ENCODE measurements around the gene ZNF879.

ZNF879 gene

DNA sequence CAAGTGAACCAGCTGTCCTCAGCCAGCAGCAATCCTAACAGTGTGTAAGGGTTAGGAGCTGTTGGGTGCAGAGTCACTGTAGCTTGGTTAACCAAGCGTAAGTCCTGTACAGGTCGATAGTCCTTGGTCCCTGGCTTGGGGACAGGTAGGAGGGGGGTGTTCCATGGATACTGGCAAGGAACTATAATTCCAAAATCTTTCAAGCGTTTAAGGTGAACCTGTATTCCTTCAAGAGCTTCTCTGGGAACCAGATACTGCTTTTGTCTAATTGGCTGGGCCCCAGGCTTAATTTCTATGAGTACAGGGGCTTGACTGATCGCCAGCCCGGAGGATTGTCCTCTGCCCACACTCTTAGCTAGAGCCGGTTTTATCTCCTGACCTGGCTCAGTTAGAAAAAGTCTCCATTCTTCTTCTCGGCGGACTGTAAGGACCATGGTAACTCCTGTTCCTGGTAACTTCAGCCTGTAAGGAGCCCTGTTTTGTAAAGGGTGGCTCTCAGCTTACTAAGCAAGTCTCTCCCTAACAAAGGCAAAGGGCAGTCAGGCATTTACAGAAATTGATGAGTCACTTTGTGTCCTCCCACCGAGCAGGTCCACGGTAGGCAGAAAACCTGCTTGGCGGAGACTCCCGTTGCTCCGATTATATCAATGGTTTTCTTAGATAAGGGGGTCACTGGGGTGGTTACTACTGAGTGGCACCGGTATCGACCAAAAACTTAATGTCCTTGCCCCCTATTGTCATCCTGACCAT, 30.6 kb downstream of the ZNF879 start:
- H3K9ac ChIP-seq (ENCODE audit: low read length): no peak overlapping the region
- H3K36me3 ChIP-seq (ENCODE audit: control insufficient read depth, insufficient read depth, low read length): no peaks in the 10 kb centered on the region
- H3K4me3 ChIP-seq (ENCODE audit: low read length): no peak overlapping the region
- H3K4me1 ChIP-seq (ENCODE audit: control insufficient read depth, insufficient read depth, low read length): no peaks in the 10 kb centered on the region
- no peaks in the 10 kb centered on the region for H3K27me3 ChIP-seq (ENCODE audit: control insufficient read depth, insufficient read depth, low read length)
- H3K27ac ChIP-seq (ENCODE audit: low read depth, low read length): no peak overlapping the region

DNA sequence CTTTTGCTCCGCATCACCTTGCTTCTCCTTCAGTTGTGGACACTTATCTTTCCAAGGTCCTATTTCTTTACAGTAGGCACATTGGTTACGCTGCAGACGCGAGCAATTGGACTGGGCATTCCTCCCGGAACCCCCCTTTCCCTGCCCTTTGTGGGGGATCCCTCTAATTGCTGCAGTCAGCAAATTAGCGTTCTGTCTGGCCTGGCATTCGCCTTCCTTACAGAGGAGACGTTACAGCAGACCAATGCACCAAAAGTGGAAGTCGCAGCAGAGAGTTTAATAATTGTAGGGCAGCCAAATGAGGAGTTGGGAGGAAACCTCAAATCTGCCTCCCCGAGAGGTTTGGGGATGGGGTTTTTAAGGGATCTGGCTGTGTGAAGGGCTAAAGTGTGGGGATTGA, 31.3 kb downstream of the ZNF879 start:
- Histone ChIP-seq H3K27me3 (ENCODE audit: control insufficient read depth, insufficient read depth, low read length) (no peaks in the 10 kb centered on the region), H3K4me3 (ENCODE audit: low read length) (no peak overlapping the region), H3K36me3 (ENCODE audit: control insufficient read depth, insufficient read depth, low read length) (no peaks in the 10 kb centered on the region), H3K27ac (ENCODE audit: low read depth, low read length) (no peak overlapping the region), H3K4me1 (ENCODE audit: control insufficient read depth, insufficient read depth, low read length) (no peaks in the 10 kb centered on the region), H3K9ac (ENCODE audit: low read length) (no peak overlapping the region)

DNA sequence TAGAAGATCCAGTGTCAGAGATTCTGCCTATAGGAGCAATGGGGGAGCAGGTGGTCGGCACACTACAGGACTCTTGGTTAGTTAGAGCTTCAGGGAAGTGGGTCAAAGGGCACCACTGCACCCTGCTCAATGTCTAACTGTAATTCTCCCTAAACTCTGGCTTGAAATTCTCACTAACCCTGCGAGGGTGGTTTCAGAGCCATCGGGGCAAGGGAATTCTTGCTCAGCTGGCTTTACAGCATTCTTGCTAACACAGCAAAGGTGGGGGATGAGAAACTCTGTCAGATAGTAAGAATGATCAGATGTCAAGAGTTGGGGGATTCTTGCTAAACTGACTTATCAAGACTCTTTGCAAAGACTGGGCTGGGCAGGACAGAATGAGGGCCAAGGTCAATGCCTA, 31.8 kb downstream of the ZNF879 start:
- H3K27me3 ChIP-seq (ENCODE audit: control insufficient read depth, insufficient read depth, low read length): no peaks in the 10 kb centered on the region
- H3K4me1 ChIP-seq (ENCODE audit: control insufficient read depth, insufficient read depth, low read length): no peaks in the 10 kb centered on the region
- no peak overlapping the region for H3K4me3 ChIP-seq (ENCODE audit: low read length)
- no peak overlapping the region for H3K9ac ChIP-seq (ENCODE audit: low read length)
- no peaks in the 10 kb centered on the region for H3K36me3 ChIP-seq (ENCODE audit: control insufficient read depth, insufficient read depth, low read length)
- no peak overlapping the region for H3K27ac ChIP-seq (ENCODE audit: low read depth, low read length)

DNA sequence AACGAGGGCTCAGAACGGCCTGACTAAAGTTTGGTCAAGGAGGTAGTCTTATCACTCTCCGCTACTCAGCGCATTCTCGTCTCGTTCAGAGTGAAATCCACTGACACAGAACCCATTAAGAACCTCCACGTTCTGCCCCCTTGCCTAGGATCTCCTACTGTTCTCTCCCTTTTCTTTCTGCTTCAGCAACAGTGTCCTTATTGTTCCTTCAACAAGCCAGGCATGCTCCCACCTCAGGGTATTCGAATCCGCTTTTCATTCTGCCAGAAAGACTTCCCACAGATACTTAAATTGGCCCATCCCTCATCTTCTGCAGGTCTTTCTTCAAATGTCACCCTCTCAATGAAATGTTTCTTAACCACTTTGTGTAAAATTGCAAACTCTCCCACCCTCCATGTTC, 32.2 kb downstream of the ZNF879 start:
- Histone ChIP-seq H3K27ac (ENCODE audit: low read depth, low read length) (no peak overlapping the region), H3K36me3 (ENCODE audit: control insufficient read depth, insufficient read depth, low read length) (no peaks in the 10 kb centered on the region), H3K4me1 (ENCODE audit: control insufficient read depth, insufficient read depth, low read length) (peaks cover 2% of the 10 kb centered on the region), H3K4me3 (ENCODE audit: low read length) (no peak overlapping the region), H3K27me3 (ENCODE audit: control insufficient read depth, insufficient read depth, low read length) (no peaks in the 10 kb centered on the region), H3K9ac (ENCODE audit: low read length) (no peak overlapping the region)

DNA sequence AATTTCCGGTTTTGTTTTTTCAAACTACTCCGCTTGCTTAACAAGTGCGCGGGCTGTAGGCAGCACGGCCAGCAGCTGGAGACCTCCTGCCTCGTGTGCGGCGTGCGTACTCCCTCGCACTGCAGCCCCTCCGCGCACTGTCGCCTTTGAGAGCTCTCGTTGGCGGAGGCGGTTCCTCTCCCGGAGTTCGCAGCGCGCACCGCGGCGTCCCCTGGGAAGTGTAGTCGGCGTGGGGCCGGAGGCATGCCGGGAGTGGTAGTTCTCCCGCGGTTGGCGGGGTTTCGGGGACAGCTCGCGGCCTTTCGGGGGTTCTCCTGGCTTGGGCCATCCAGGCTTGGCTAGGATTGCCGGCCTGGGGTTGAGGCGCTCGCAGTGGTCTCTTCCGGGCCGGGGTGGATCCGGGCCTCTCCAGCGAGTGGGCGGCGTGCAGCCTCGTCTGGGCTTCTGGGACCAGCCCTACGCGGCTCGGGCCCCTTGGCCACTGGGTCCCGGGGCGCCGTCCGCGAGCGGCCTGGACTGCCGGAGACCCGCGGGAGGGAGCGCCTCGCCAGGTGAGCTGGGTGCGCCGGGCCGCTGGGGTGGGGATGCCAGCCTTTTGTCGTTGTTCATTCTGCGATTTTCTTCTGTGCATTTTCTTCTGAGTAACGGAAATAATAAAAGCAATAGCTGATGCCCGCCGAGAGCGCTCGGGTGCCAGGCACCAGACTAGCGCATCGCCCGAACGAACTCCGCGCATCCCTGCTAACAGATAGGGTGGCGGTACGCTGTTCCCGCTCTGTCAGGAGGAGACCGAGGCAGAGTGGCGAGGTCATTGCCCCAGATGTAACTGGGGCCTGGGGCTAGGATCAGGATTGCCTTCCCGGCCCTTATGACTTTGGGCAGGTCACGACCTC, 36.8 kb downstream of the ZNF879 start, which contains the start of gene ZNF354C:
Gene ZNF354C, plus strand, starts transcription at position 258 of the 893 bp plus-strand sequence. CDS start 1,696 bp downstream, outside the sequence.
- H3K9ac ChIP-seq (ENCODE audit: low read length): peak within 1 kb of the TSS; percentile 53
- peak within 1 kb of the TSS; percentile 85 for H3K4me3 ChIP-seq (ENCODE audit: low read length)
- H3K4me1 ChIP-seq (ENCODE audit: control insufficient read depth, insufficient read depth, low read length): peaks cover 4% of the 10 kb centered on the region
- peaks cover 3% of the 10 kb centered on the region for H3K36me3 ChIP-seq (ENCODE audit: control insufficient read depth, insufficient read depth, low read length)
- H3K27ac ChIP-seq (ENCODE audit: low read depth, low read length): peak within 1 kb of the TSS; percentile 69
- no peaks in the 10 kb centered on the region for H3K27me3 ChIP-seq (ENCODE audit: control insufficient read depth, insufficient read depth, low read length)

DNA sequence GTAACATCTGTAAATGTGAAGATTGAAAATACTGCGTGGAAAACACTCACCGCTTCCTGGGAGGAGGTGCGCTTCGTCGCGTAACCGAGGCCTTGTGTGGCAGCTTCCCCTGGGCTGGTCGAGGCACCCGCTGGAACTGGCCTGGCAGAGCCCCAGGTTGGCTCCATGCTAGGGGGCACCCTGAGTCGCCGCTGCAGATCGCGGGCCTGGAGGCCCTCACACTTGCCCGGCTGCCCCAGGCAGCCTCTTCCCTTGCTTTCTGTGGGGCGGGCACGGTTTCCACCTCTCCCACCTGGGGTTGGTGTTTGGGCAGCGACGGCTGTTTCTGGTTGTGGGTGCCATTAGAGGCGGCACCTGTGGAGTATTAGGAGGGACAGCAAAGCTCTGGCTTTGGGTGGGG, 37.4 kb downstream of the ZNF879 start:
- Histone ChIP-seq H3K27ac (ENCODE audit: low read depth, low read length) (peak overlapping the region; percentile 69), H3K9ac (ENCODE audit: low read length) (peak overlapping the region; percentile 32), H3K27me3 (ENCODE audit: control insufficient read depth, insufficient read depth, low read length) (no peaks in the 10 kb centered on the region), H3K36me3 (ENCODE audit: control insufficient read depth, insufficient read depth, low read length) (peaks cover 6% of the 10 kb centered on the region), H3K4me1 (ENCODE audit: control insufficient read depth, insufficient read depth, low read length) (peaks cover 4% of the 10 kb centered on the region), H3K4me3 (ENCODE audit: low read length) (peak overlapping the region; percentile 85)

DNA sequence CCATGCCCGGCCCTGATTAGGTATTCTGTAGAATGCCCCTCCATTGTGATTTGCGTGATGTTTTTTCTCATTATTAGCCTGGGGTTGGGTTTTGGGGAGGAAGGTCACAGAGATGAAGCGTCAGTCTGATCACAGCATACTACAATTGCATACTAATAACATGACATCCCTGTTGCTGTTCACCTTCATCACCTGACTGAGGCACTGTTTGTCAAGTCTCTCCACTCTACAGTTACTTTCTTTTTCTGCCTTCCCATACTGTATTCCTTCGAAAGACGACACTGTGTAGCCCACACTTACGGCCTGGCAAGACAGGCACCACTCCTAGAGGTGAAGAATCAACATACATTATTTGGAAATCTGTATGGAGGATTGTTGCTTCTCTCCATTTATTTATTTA, 42.1 kb downstream of the ZNF879 start:
- no peak overlapping the region for H3K27ac ChIP-seq (ENCODE audit: low read depth, low read length)
- no peaks in the 10 kb centered on the region for H3K27me3 ChIP-seq (ENCODE audit: control insufficient read depth, insufficient read depth, low read length)
- H3K9ac ChIP-seq (ENCODE audit: low read length): no peak overlapping the region
- H3K4me3 ChIP-seq (ENCODE audit: low read length): no peak overlapping the region
- peaks cover 10% of the 10 kb centered on the region for H3K36me3 ChIP-seq (ENCODE audit: control insufficient read depth, insufficient read depth, low read length)
- H3K4me1 ChIP-seq (ENCODE audit: control insufficient read depth, insufficient read depth, low read length): peaks cover 3% of the 10 kb centered on the region

DNA sequence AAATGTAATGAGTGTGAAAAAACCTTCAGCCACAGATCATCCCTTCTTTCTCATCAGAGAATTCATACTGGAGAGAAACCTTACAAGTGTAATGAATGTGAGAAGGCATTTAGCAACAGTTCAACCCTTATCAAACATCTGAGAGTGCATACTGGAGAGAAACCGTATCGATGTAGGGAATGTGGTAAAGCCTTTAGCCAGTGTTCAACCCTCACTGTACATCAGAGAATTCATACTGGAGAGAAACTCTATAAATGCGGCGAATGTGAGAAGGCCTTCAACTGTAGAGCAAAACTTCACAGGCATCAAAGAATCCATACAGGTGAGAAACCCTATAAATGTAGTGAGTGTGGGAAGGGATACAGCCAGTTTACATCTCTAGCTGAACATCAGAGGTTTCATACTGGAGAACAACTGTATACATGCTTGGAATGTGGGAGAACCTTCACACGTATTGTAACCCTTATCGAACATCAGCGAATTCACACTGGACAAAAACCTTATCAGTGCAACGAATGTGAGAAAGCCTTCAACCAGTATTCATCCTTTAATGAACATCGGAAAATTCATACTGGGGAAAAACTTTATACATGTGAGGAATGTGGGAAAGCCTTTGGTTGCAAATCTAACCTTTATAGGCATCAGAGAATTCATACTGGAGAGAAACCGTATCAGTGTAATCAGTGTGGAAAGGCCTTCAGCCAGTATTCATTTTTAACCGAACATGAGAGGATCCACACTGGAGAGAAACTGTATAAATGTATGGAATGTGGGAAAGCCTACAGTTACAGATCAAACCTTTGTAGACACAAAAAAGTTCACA, 55.8 kb downstream of the ZNF879 start:
- Histone ChIP-seq H3K9ac (ENCODE audit: low read length) (no peak overlapping the region), H3K27me3 (ENCODE audit: control insufficient read depth, insufficient read depth, low read length) (no peaks in the 10 kb centered on the region), H3K4me1 (ENCODE audit: control insufficient read depth, insufficient read depth, low read length) (no peaks in the 10 kb centered on the region), H3K4me3 (ENCODE audit: low read length) (peak overlapping the region; percentile 2), H3K36me3 (ENCODE audit: control insufficient read depth, insufficient read depth, low read length) (peaks cover 49% of the 10 kb centered on the region), H3K27ac (ENCODE audit: low read depth, low read length) (no peak overlapping the region)

DNA sequence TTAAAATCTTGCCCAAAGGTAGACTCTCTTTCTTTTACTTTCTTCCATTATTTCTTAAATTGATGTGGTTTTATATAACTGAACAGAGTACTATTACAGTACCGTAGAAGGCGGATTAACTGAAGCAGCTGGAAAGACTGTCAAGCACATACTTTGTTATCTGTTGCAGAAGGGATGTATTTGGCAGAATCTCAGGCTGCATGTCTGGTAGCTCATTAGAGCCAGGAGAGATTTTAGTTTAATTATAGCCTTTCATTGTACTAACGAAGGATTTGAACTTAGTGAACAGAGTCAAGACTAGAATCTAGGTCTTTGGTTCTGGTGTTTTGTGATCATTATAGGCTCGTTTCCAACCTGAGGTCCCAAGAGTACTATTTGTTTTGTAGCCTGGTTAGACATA, 57.1 kb downstream of the ZNF879 start:
- Histone ChIP-seq H3K27ac (ENCODE audit: low read depth, low read length) (no peak overlapping the region), H3K27me3 (ENCODE audit: control insufficient read depth, insufficient read depth, low read length) (no peaks in the 10 kb centered on the region), H3K36me3 (ENCODE audit: control insufficient read depth, insufficient read depth, low read length) (peaks cover 44% of the 10 kb centered on the region), H3K9ac (ENCODE audit: low read length) (no peak overlapping the region), H3K4me1 (ENCODE audit: control insufficient read depth, insufficient read depth, low read length) (no peaks in the 10 kb centered on the region), H3K4me3 (ENCODE audit: low read length) (no peak overlapping the region)
